ENCODE measurements around the gene EIF4G3. TPM values are rescaled to one million over a fixed set of nuclear protein-coding genes. Genes with fewer than 3 reads are reported as not detected.

EIF4G3 gene
- total and polyA plus RNA-seq, 2 donors (not counting 3 experiments of a cell fraction or from before 2014, with no cell fraction given) = 40.7 to 78.5 TPM

DNA sequence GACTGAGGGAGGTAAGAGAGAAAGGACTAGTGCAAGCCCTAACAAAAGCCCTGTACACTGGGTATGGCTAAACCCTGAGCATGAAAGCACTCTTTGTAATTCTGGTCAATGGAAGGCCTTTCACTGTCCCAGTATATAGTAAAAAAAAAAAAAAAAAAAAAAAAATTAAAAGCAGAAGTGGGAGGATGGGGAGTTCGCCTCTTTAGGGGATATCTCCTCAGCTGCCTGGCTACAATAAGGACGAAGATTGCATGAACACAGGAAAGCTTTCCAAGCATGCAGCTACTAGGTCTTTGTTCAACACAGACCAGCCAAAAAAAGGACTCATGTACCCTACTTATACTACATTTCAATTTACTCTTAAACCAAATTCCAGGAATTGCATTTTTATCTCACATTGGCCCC lies 59.1 kb downstream of the EIF4G3 start:
- Histone ChIP-seq H3K9me3 (replicated peaks; ENCODE audit: control insufficient read depth, insufficient read depth, low read length) (no peaks in the 10 kb centered on the region), H3K36me3 (ENCODE audit: control insufficient read depth in 2 of 2, extremely low read depth in 1 of 2, insufficient read depth in 2 of 2, low read length in 2 of 2) (no peaks in the 10 kb centered on the region), H2AFZ (ENCODE audit: low read depth, low read length) (no peak overlapping the region), H3K27ac (ENCODE audit: insufficient read depth, low read depth, low read length) (no peak overlapping the region), H3K4me2 (ENCODE audit: insufficient read depth, low read length) (no peak overlapping the region), H3K4me3 (replicated peaks in 1 of 3; ENCODE audit: insufficient read depth in 1 of 3, low read depth in 1 of 3, low read length in 3 of 3) (no peak overlapping the region), H3K4me1 (ENCODE audit: control insufficient read depth, extremely low read depth, insufficient read depth, low read length) (peaks cover 8% of the 10 kb centered on the region), H3K9ac (replicated peaks; ENCODE audit: extremely low read depth, insufficient read depth, low read length) (no peak overlapping the region), H3K79me2 (ENCODE audit: control insufficient read depth, insufficient read depth, low read length) (peaks cover 24% of the 10 kb centered on the region), H3K27me3 (ENCODE audit: control insufficient read depth in 2 of 2, insufficient read depth in 2 of 2, low read length in 2 of 2) (no peaks in the 10 kb centered on the region), H4K20me1 (replicated peaks; ENCODE audit: control insufficient read depth, extremely low read depth, insufficient read depth, low read length) (no peaks in the 10 kb centered on the region), H3K9me1 (replicated peaks; ENCODE audit: control insufficient read depth, extremely low read depth, insufficient read depth, low read length) (no peaks in the 10 kb centered on the region)
- FAIRE-seq (no peak), DNase-seq (ENCODE audit: low read depth, low spot score) (no peak)
- ChIA-PET POLR2A (no interaction called here), CTCF (no interaction called here)
- intact Hi-C loops (cut with micrococcal nuclease) = no loop called here
- TF ChIP-seq POLR2A (IDR thresholded peaks at IDR 0.05; ENCODE audit: low read depth, low read length) = no peak
- no peak for TF ChIP-seq EZH2 (IDR thresholded peaks at IDR 0.05; ENCODE audit: borderline replicate concordance, low read depth, low read length, severe bottlenecking)
- TF ChIP-seq, protein P1, sequence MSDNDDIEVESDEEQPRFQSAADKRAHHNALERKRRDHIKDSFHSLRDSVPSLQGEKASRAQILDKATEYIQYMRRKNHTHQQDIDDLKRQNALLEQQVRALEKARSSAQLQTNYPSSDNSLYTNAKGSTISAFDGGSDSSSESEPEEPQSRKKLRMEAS (IDR thresholded peaks at IDR 0.05; ENCODE audit: insufficient read depth, insufficient read length) = no peak
- BruUV-seq (replicated peaks) = no TSS peak
- dilution Hi-C loops (cut with MboI; ENCODE audit: extremely low pct_ligation_motif_present, low sequenced_read_pairs) = no loop called here

GRCh38 chr1:21117159-21117558 lies 59.5 kb downstream of the EIF4G3 start:
- peaks cover 8% of the 10 kb centered on the region for H3K4me1 ChIP-seq (ENCODE audit: control insufficient read depth, extremely low read depth, insufficient read depth, low read length)
- H3K9me1 ChIP-seq (replicated peaks; ENCODE audit: control insufficient read depth, extremely low read depth, insufficient read depth, low read length) = no peaks in the 10 kb centered on the region
- no peak for TF ChIP-seq GATA2 (IDR thresholded peaks at IDR 0.05; ENCODE audit: insufficient read depth, insufficient read length, low read depth, low read length)
- TF ChIP-seq POLR2A (IDR thresholded peaks at IDR 0.05; ENCODE audit: low read depth, low read length) = no peak
- TF ChIP-seq, protein P1 (IDR thresholded peaks at IDR 0.05; ENCODE audit: insufficient read depth, insufficient read length) = no peak
- TF ChIP-seq EZH2 (IDR thresholded peaks at IDR 0.05; ENCODE audit: borderline replicate concordance, low read depth, low read length, severe bottlenecking) = no peak
- no peak for TF ChIP-seq JUN (IDR thresholded peaks at IDR 0.05; ENCODE audit: borderline replicate concordance, insufficient read depth, insufficient read length, low read depth)
- H3K36me3 ChIP-seq (ENCODE audit: control insufficient read depth in 2 of 2, extremely low read depth in 1 of 2, insufficient read depth in 2 of 2, low read length in 2 of 2) = no peaks in the 10 kb centered on the region
- DNase-seq (ENCODE audit: low read depth, low spot score) (no peak), FAIRE-seq (no peak)
- ChIA-PET CTCF (interaction anchor here (0.7 kb wide), 1 partner anchor 15 kb away, joined by 3 read pairs; no protein-coding TSS in a partner anchor), POLR2A (no interaction called here)
- intact Hi-C loops (cut with micrococcal nuclease) (no loop called here), dilution Hi-C loops (cut with MboI; ENCODE audit: extremely low pct_ligation_motif_present, low sequenced_read_pairs) (no loop called here)
- no peaks in the 10 kb centered on the region for H3K9me3 ChIP-seq (replicated peaks; ENCODE audit: control insufficient read depth, insufficient read depth, low read length)
- no peaks in the 10 kb centered on the region for H4K20me1 ChIP-seq (replicated peaks; ENCODE audit: control insufficient read depth, extremely low read depth, insufficient read depth, low read length)
- no peak overlapping the region for H3K9ac ChIP-seq (replicated peaks; ENCODE audit: extremely low read depth, insufficient read depth, low read length)
- no TSS peak for BruUV-seq (replicated peaks)
- no peaks in the 10 kb centered on the region for H3K27me3 ChIP-seq (ENCODE audit: control insufficient read depth in 2 of 2, insufficient read depth in 2 of 2, low read length in 2 of 2)
- H3K4me3 ChIP-seq (replicated peaks in 1 of 3; ENCODE audit: insufficient read depth in 1 of 3, low read depth in 1 of 3, low read length in 3 of 3) = no peak overlapping the region
- H3K27ac ChIP-seq (ENCODE audit: insufficient read depth, low read depth, low read length) = no peak overlapping the region
- H3K79me2 ChIP-seq (ENCODE audit: control insufficient read depth, insufficient read depth, low read length) = peaks cover 21% of the 10 kb centered on the region
- no peak overlapping the region for H2AFZ ChIP-seq (ENCODE audit: low read depth, low read length)
- H3K4me2 ChIP-seq (ENCODE audit: insufficient read depth, low read length) = no peak overlapping the region

Measured in endothelial cell of umbilical vein (primary cell).